ENCODE measurements around the gene OLIG3.

DNA sequence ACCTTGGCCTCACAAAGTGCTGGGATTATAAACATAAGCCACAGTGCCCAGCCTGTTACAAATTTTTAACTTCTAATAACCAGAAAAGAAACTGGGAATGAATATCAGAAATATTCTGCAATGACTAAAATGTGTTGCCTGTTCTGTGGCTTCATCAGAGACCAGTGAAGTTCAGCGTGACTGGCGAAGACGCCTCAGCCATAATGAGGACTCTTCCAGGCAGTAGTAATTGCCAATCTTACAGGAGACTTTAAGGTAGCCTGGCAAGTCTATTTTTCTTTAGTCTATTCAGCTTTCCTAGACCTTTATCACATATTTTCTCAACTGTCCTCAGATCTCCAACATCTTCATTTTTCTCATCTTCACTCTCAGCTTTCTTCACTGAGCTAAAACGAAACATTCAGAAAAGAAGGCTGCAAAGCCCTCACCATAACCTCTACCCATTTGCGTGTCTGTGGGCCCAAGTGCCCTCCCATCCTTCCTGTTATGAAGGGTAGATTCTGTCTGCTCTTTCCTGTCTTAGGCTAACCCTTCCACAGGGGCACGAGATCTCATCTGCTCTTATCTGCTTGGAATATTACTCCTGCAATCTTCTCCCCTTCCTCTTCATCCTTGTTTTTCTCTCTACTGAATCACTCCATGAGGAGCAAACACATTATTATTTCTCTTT is 42.0 kb upstream of the OLIG3 start:
- TF ChIP-seq CTCF (IDR thresholded peaks at IDR 0.05; ENCODE audit: control extremely low read depth in 1 of 3, insufficient read depth in 1 of 3, low read depth in 1 of 3, low read length in 3 of 3) (no peak), TCF12 (IDR thresholded peaks at IDR 0.05; ENCODE audit: low read depth, low read length) (no peak), POLR2AphosphoS5 (IDR thresholded peaks at IDR 0.05; ENCODE audit: low read depth, low read length) (no peak), POLR2A (IDR thresholded peaks at IDR 0.05; ENCODE audit: control extremely low read depth in 1 of 2, low read depth in 2 of 2, low read length in 2 of 2) (no peak), MAX (IDR thresholded peaks at IDR 0.05) (no peak), TAF1 (IDR thresholded peaks at IDR 0.05; ENCODE audit: low read depth, low read length) (no peak)
- TF ChIP-seq, protein P1, sequence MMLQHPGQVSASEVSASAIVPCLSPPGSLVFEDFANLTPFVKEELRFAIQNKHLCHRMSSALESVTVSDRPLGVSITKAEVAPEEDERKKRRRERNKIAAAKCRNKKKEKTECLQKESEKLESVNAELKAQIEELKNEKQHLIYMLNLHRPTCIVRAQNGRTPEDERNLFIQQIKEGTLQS (IDR thresholded peaks at IDR 0.05; ENCODE audit: insufficient read depth, low read depth, low read length): no peak
